DMS153 treated with DMSO at 0.1 percent for 48 hours (cell line): ENCODE data around the gene DMC1.
"Not testable (repeated sequence)": the region's sequence is repeated elsewhere in the genome, so short reads cannot be mapped to it uniquely, and the experiment has no call there.

Source experiments
- DNase-seq: peaks from one replicate; lab custom pipeline; 2025; ENCODE audit not compliant: unreplicated experiment; lab: John Stamatoyannopoulos, UW

The DMC1 gene, protein sequence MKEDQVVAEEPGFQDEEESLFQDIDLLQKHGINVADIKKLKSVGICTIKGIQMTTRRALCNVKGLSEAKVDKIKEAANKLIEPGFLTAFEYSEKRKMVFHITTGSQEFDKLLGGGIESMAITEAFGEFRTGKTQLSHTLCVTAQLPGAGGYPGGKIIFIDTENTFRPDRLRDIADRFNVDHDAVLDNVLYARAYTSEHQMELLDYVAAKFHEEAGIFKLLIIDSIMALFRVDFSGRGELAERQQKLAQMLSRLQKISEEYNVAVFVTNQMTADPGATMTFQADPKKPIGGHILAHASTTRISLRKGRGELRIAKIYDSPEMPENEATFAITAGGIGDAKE

DNA sequence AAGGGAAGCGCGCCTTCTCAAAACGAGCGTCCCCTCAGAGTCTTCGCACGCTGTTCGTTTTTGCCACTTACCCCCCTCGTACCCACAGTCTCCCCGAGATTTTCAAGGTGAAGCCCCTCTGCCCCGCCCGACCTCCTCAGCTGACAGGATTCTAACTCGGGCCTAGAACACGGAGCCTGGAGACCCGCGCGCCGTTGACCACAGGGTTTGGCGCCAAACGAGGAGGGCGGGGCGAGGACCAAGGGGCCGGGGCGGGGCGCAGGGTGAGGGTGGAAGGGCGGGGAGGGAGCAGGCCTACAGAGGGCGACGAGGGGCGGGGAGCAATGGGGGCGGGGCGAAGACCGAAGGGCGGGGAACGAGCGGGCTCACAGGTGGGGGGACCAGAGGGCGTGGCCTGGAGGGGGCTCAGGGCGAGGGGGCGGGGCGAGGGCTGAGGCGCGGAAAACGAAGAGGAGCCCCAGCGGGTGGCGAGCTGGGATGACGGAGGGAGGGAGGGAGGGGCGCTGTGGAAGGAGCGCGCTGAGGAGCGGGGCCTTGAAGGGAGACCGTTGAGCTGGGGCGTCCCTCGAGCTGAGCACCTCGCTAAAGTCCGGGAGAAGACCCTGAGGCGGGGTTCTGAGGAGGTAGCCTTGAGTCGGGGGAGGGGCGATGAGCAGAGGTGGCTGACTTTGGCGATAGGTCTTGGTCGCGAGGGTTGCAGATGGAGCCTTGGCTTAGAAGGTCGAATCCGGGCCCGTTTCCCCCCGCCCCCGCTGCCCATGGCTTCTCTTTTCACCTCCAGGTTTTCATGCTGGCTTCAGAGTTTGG, at the start of gene DMC1:
DMC1 (minus strand) TSS at position 212 of the 807 bp plus-strand sequence. CDS start 1,927 bp downstream, outside the sequence.
- peak; percentile 75 for DNase-seq

DNA sequence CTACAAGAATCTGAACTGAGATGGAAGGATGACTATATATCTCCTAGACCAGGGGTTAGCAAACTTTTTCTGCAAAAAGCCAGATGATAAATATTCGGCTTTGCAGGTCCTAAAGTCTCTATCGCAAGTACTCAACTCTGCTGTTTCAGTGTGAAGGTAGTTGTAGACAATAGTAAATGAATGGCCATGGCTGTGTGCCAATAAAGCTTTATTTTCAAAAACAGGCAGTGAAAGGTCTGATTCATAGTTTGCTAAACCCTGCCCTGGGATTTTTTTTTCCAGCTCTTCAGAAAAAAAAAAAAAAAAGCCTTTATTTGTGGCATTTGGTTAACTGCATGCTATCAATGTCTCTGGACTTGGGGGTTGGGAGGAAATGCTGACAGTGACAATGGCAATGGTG, 48.7 kb upstream of the DMC1 start:
- DNase-seq: no peak

DNA sequence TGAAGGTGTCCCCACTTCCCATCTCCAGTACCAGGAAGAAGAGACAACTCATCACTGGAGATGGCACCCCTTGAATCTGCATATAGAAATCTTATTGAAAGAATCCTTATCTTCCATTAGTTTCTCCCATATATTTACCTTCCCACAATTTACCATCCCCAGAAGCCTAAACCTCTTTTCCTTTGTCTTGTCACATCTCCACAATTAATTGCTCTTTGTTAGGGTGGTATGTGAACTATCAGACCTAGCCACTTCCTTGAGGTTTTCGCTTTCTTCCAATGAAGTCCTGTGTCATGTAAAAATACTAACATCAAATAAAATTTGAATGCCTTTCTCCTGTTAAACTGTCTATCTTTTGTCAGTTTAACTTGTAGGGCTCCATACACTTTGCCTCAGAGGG, 48.3 kb upstream of the DMC1 start:
- no peak for DNase-seq

DNA sequence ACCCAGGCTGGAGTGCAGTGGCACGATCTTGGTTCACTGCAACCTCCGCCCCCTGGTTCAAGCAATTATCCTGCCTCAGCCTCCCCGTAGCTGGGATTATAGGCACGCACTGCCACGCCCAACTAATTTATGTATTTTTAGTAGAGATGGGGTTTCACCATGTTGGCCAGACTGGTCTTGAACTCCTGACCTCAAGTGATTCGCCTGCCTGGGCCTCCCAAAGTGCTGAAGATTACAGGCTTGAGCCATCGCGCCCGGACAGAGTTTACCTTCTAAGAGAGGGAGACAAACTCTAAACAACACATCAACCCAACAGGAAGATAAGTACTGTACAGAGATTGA, 45.1 kb upstream of the DMC1 start:
- not testable (repeated sequence) for DNase-seq

DNA sequence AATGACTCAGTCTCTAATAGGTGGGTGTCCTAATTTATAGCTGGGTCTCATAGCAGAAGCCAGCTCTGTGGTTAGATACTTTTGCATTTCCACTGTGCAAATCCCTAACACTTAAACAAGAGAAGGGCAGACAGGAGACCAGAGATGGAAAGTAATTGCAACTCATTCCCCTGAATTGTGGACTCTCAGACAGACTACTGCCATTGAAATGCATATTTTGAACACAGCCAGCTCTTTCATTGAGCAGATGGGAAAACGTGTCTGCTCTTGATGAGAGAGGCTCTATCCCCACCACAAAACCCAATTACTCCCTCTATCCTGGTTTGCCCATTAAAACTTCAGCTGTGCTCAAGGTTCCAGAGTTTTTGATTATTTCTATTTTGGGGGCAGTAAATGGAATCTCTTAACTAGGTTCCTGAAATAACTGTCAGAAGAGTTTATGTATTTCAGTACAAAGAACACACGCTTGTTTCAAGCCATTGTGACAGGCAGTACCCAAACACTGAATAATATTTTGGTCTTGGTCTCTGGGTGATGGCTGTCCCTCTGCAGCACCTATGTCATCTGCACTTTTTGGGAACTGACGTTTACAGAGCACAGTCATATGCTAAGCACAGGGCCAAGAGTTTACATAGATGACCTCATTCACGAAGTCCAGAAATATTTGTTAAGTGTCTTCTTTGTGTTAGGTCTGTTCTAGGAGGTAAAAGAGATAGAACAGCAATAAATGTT, 44.5 kb upstream of the DMC1 start:
- no peak for DNase-seq

DNA sequence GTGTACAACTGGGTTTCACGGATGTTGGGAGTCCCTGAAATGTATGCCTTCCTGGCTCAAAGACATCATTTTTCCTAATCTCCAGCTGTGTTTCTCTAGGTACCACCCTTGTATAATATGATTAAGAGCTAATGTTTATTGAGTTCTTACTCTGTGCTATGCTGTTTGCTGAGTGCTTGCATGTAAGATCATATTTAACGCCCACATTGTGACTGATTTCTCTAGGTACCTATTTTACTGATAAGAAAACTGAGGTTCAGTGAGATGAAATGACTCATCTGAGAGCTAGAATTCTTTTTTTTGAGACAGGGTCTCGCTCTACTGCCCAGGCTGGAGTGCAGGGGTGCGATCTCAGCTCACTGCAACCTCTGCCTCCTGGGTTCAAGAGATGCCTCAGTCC, 43.6 kb upstream of the DMC1 start:
- no peak for DNase-seq

DNA sequence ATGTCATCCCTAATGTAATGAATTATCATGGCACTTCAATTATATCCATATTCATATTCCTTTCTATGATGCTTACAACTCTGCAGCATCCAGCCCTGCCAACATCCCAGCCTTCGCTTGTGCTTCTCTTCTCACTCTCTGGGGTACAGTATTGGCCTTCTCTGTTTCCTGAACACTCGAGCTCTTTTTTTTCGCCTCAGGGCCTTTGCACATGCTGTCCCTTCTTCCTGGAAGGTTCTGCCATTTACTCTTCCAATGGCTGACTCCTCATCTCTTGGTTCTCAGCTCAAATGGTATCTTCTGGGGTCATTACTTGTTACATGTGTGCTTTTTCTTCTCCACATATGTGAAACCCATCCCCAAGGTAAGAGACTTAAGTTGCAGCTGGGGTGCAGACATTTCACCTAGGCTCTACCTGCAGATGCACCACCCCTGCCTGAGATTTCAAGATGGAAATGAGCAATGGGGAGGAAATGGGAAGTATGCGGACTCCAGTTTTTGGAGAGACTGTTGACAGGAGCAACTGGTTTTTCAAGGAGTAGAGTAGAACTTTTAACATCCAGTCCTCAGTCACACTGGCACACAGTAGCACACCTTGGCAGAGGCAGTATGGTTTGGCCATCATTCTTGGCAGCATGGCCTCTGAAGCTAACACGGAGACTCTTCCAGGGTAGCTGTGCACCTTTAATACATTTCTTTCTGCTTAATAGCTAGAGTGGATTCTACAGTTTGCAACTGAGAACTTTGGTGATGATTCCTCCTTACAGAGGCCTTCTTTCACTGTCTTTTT, 42.4 kb upstream of the DMC1 start:
- DNase-seq: no peak

DNA sequence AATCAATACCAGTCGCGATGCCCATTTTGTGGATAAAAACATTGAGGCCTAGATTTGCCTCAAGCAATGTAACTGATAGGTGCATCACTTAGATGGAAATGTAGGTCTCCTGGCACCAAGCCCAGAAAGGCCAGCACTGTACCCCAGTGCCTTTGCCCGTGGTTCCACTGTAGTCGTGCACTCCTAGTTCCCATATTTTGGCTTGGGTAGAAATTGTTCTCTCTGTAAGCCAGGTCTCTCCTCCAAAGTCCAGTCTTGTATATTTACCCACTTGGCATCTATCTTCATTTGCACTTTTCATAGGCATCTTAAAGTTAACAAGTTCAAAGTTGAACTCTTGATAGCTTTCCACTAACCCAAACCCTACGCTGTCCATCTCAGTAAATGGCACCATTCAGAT, 41.6 kb upstream of the DMC1 start:
- DNase-seq: no peak

DNA sequence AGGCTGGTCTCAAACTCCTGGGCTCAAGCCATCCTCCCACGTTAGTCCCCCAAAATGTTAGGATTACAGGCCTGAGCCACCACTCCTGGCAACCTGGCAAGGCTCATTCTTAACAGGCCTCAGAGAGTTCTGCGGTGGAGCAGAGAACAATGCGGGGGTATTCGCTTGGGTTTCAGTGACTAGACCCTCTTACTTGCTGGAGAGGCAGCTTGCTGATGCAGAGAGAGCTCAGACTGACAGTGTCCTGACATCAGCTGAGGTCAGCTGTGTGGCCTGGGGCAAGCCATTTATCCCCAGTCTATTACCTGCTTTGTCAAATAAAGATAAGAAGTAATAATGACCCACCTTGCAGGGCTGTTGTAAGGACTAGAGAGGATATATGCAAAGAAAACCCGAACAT, 40.3 kb upstream of the DMC1 start:
- DNase-seq: no peak

DNA sequence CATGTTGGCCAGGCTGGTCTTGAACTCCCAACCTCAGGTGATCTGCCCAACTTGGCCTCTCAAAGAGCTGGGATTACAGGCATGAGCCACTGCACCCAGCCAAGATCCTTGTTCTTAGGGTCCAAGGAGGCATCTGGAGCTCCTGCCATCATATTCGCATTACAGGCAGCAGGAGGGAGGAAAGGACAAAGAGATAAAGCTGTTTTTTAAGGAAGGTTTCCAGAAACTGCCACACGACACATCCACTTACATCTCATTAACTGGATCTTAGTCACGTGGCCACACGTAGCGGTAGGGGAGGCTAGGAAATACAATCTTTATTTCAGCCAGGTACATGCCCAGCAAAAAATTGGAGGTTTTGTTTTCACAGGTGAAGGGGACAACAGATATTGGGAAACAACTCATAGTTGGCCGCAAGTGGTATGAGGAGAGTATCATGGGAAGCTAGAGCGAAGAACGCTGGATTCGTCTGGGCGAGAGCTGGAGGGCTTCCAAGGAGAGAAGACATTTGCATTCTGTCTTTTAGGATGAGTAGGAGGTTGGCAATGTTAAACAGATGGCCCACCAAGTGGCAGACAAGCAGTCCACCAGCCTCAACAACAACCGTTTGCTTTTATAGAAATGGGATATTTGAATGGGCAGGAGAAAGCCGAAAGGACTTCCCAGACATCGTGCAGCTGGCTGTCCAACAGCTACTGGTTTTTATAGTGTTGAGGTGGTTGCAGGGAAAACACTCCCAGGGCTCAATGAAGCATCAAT, 39.2 kb upstream of the DMC1 start:
- no peak for DNase-seq

DNA sequence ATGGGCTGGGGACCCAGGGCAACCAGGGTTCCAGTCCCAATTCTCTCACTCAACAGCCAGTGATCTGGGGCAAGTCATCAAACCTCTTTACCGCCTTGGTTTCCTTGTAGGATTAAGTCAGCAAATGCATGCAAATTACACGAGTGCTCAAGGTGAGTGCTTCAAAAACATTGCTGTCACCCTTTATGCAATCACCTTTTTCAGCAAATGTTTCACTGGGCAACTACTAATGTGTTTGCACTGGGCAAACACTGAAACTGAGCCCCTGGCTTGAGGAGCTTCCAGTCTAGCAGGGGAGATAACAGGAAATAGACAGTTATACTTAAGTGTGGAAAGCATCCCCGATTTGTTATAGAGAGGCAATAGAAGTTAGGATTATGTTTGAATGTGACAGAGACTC, 37.7 kb upstream of the DMC1 start:
- no peak for DNase-seq

DNA sequence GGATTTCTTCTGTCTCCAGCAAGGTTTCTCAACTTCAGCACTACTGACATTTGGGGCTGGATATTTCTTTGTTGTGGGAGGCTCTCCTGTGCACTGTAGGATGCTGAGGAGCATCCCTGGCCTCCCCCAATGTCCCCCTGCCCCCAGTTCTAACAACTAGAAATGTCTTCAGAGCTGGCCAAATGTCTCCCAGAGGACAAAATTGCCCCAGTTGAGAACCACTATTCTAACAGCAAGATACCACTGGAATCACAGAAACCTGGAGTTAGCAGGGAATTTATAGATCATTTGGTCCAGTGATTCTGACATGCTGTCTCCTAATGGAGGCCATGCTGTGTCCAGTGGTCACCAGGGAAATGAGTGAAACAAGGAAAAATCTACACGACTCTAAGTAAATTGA, 32.2 kb upstream of the DMC1 start:
- no peak for DNase-seq

DNA sequence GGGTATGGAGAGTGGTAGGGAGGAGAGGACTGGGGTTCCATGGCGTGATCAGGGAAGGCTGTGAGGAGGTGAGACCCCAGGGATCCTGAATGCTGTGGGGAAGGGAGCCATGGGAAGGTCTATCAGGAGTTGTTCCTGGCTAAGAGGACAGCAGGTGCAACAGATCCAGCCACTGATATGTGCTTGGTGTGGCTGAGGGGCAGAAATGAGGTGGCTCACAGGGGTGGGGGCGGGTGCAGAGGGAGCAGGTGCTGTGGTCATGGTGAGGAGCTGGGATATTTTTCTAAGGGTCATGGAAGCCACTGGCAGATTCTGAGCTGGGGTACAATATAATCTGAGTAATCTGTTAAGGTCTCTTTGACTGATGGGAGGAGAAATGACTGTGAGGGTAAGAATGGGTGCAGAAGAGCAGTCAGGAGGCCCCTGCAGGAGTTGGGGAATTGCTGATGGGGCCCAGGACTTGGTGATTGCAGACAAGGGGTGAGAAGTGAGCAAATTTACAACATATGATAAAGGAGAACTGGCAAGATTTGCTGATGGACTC, 31.3 kb upstream of the DMC1 start:
- DNase-seq: no peak

DNA sequence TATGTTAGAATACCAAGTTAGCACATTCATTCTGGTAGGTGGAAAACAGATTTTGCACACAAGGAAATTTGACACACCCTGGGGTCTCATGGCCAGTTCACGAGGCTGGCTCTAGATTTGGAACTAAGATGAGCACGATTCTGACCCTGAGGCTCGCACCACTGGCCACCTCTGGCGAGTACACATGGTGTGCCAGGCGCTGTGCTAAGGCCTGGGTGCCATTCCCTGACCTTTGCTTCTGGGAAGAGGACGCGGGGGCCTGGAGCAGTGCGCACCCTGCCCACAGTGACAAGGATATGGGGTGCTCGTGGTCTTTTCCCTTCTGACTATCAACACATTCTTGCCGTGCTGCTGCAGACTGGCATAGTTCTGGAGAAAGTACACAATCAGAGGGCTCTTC, 29.5 kb upstream of the DMC1 start:
- DNase-seq: no peak

DNA sequence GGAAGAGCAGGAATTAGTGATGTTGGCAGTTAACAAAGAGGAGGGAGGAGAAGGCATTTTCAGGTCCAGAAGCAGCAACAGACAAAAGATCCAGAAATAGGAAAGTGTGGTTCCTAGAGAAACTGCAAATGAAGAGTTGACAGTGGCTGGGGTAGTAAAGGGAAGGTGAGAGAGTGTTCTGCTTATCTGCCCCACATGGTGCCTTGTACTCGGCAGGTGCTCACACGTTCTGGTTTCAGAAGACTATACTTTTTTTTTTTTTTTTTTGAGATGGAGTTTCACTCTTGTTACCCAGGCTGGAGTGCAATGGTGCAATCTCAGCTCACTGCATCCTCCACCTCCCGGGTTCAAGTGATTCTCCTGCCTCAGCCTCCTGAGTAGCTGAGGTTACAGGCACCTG, 12.9 kb upstream of the DMC1 start:
- not testable (repeated sequence) for DNase-seq

DNA sequence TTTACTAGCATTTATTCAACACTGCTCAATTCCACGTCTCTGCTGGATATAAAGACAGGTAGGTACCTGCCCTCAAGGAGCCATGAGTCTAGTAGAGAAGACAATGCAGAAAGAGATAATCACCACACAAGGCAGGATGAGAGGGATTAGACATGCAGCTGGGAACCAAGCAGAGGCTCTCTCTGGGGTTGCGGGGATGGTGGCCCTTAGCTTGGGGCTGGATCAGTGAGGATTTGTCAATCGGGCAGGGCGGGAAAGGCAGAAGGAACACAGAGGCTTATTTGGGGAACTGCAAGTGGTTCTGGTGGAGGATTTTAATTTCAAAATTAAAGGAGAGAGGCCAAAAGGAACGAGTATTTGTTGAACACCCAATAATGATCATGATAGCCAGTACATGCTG, 8.5 kb upstream of the DMC1 start:
- no peak for DNase-seq

DNA sequence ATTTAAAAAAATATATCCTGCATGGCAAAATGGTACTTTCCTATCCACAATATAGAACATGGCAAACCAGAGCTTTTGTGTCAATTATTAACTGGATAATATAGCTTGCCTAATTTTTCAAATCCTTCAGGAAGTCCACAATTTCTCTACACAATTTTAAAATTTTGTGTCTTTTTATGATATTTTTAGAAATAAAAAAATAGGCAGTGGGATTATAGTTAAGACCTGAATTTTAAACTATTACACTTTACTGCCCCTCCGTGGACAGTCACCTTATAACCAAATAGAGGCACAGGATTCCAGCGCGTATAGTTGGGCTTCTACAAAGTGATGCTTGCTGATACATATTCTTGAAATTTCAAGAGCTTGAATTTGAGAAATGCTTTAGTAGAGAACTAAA, 2.1 kb upstream of the DMC1 start:
- peak; percentile 35 for DNase-seq

DNA sequence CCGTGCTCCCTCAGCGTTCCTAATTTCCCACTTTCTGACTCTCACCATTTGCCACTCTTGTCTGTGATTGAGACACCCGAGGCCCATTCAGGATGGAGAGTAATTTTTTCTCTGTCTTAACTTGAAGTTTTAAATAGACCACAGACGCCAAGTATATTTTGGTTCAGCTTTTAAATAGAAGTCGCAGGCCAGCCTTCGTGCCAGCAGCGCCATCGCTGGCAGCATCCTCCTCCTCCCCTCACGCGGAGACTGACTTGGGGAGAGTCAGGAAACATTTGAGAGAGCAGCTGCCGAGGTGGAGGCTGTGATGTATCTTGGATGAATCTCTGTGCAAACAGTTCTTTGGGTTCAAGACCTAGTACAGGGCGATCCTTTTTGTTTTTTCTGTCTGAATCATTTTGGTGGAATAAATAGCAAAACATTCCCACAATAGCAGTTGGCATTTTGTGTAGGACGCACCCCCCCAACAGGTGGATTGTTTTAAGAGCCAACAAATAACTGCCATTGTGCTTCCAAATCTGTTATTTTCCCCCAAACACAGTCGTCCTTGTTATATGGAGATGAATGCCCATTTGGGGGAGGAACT, 889 bp upstream of the DMC1 start:
- peak; percentile 56 for DNase-seq

DNA sequence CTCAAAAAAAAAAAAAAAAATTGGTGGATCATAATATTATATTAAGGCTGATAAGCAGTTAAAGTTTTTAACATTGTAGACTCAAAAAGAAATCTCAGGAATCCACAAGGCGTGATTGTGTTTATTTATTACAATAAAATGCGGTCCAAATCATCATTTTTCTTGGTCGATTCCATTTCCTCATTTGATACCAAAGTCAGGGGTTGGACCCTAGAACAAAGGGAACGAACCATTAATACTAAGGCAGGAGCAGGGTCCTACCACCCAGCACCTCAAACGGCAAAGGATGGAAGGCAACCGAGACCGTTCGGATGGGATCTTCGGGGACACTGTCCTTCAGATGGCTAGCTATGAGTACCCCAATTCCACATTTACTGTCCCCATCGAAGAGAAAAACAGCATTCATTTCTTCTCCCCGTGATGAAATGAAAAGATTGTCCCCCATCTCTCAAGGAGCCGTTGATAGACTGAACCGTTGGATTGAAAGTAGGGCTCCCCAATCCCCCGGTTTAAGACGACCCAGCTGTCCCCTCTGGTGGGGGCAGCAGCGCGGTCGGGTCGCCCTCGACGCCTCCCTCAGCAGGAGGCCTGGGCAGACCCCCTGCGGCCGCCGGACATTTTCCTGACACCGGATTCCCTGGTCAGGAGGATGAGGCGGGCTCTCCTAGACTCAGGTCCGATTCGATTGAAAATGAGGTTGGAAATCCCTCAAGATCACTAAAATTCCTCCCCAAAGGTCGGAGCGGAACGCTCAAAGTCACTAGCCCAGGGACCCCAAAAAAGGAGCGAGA, 607 bp downstream of the DMC1 start:
- DNase-seq: no peak
